ENCODE results near the gene SPTBN5.

DNA sequence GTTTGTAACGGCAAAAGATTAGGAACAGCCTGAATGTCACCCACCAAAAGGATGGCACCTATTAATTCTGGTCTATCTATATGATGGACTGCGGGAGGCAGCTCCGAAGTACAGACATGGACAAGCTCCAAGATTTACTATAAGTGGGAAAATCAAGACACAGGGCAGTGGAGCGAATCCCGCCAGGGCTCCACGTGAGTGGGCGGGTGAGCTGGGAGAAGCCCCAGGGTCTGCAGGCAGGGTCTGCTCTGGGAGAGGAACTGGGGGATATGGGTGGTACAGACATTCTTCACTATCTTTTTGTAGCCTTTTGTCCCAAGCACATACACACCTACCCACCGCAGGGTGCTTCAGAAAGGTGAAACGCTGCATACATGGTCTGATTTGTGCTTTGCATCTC lies 38.2 kb upstream of the SPTBN5 start:
- TF ChIP-seq, protein P1, sequence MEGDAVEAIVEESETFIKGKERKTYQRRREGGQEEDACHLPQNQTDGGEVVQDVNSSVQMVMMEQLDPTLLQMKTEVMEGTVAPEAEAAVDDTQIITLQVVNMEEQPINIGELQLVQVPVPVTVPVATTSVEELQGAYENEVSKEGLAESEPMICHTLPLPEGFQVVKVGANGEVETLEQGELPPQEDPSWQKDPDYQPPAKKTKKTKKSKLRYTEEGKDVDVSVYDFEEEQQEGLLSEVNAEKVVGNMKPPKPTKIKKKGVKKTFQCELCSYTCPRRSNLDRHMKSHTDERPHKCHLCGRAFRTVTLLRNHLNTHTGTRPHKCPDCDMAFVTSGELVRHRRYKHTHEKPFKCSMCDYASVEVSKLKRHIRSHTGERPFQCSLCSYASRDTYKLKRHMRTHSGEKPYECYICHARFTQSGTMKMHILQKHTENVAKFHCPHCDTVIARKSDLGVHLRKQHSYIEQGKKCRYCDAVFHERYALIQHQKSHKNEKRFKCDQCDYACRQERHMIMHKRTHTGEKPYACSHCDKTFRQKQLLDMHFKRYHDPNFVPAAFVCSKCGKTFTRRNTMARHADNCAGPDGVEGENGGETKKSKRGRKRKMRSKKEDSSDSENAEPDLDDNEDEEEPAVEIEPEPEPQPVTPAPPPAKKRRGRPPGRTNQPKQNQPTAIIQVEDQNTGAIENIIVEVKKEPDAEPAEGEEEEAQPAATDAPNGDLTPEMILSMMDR (IDR thresholded peaks at IDR 0.05), result no peak
- TF ChIP-seq ZFX (IDR thresholded peaks at IDR 0.05; ENCODE audit: borderline replicate concordance), result no peak
